Measurements from ENCODE around the gene IL1RAPL1. TPM values are rescaled to one million over a fixed set of nuclear protein-coding genes. Genes with fewer than 3 reads are reported as not detected.

The IL1RAPL1 gene
- total RNA-seq, 3 donors from 2014 or later: 0.34 to 0.79 TPM; not detected in 1

DNA sequence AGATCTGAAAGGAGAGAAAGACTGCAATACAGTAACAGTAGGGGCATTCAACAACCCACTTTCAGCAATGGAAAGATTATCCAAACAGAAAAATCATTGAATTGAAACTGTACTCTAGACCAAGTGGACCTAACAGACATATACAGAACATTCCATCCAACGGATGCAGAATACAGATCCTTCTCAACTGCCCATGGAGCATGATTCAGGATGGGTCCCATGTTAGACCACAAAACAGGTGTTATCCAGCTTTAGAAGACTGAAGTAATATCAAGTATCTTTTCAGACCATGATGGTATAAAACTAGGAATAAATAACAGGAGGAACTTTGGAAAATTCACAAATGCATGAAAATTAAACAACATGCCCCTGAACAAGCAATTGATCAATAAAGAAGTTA, 1060.9 kb downstream of the IL1RAPL1 start:
- H3K4me1 ChIP-seq (ENCODE audit: low read depth): no peaks in the 10 kb centered on the region
- TF ChIP-seq, protein P1, sequence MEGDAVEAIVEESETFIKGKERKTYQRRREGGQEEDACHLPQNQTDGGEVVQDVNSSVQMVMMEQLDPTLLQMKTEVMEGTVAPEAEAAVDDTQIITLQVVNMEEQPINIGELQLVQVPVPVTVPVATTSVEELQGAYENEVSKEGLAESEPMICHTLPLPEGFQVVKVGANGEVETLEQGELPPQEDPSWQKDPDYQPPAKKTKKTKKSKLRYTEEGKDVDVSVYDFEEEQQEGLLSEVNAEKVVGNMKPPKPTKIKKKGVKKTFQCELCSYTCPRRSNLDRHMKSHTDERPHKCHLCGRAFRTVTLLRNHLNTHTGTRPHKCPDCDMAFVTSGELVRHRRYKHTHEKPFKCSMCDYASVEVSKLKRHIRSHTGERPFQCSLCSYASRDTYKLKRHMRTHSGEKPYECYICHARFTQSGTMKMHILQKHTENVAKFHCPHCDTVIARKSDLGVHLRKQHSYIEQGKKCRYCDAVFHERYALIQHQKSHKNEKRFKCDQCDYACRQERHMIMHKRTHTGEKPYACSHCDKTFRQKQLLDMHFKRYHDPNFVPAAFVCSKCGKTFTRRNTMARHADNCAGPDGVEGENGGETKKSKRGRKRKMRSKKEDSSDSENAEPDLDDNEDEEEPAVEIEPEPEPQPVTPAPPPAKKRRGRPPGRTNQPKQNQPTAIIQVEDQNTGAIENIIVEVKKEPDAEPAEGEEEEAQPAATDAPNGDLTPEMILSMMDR (IDR thresholded peaks at IDR 0.05): no peak
- H3K36me3 ChIP-seq (ENCODE audit: low read depth): no peaks in the 10 kb centered on the region
- no peak overlapping the region for H3K4me3 ChIP-seq
- no peaks in the 10 kb centered on the region for H3K9me3 ChIP-seq
- no peak for DNase-seq
- no peak for ATAC-seq
- intact Hi-C loops (cut with DNase I, micrococcal nuclease): no loop called here

DNA sequence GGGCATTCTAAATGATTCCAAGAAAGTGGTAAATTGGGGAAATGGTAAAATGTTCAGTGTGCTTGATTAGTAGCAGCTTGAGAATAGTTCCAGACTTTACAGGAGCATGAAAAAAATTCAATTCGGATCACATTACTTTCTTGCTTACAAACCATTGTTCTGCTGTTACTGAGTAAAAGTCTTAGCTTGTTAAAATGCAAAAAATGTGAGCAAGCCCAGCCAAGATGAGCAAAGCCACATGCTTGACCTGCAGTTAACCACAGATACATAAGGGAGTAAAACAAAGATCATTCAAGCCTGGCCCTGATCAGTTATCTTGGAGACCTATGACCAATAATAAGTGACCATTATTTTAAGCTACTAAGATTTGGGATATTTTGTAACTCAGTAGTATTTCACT, 1065.2 kb downstream of the IL1RAPL1 start:
- Histone ChIP-seq H3K36me3 (ENCODE audit: low read depth) (no peaks in the 10 kb centered on the region), H3K4me1 (ENCODE audit: low read depth) (no peaks in the 10 kb centered on the region), H3K4me3 (no peak overlapping the region), H3K9me3 (no peaks in the 10 kb centered on the region)
- intact Hi-C loops (cut with DNase I, micrococcal nuclease): no loop called here
- TF ChIP-seq, protein P1 (IDR thresholded peaks at IDR 0.05): no peak
- DNase-seq (no peak), ATAC-seq (no peak)

DNA sequence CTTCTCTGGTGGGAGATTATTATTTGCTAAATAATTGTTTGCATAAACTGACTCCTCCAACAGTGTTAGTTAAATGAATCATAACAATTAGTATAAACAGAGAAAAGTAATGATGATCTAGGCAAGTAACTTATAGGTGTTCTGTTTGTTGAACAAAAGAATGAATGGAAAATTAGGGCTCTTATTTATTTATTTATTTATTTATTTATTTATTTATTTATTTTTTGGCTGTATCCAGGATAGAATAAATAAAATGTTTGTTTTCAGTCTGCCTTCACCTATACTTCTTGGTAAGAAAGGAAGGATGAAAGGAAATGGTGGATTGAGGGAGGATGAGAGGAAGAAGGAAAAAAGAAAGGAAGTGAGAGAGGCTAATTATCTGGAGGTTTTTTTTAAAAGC, 1066.5 kb downstream of the IL1RAPL1 start:
- TF ChIP-seq, protein P1 (IDR thresholded peaks at IDR 0.05): no peak
- H3K9me3 ChIP-seq: no peaks in the 10 kb centered on the region
- H3K4me3 ChIP-seq: no peak overlapping the region
- ATAC-seq (no peak), DNase-seq (no peak)
- no peaks in the 10 kb centered on the region for H3K36me3 ChIP-seq (ENCODE audit: low read depth)
- H3K4me1 ChIP-seq (ENCODE audit: low read depth): no peaks in the 10 kb centered on the region
- intact Hi-C loops (cut with DNase I, micrococcal nuclease): no loop called here

DNA sequence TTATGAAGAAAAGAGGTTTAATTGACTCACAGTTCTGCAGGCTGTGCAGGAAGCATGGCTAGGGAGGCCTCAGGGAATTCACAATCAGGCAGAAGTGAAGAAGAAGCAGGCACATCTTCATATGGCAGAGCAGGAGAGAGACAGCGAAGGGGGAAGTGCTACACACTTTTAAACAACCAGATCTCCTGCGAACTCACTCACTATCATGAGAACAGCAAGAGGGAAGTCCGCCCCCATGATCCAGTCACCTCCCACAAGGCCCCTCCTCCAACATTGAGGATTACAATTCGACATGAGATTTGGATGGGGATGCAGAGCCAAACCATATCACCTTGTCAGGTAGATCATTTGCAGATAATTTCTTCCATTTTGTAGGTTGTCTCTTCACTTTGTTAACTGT, 1072.7 kb downstream of the IL1RAPL1 start:
- Histone ChIP-seq H3K9me3 (no peaks in the 10 kb centered on the region), H3K4me1 (ENCODE audit: low read depth) (no peaks in the 10 kb centered on the region), H3K4me3 (no peak overlapping the region), H3K36me3 (ENCODE audit: low read depth) (no peaks in the 10 kb centered on the region)
- intact Hi-C loops (cut with DNase I, micrococcal nuclease): no loop called here
- ATAC-seq (no peak), DNase-seq (no peak)
- TF ChIP-seq, protein P1 (IDR thresholded peaks at IDR 0.05): no peak

DNA sequence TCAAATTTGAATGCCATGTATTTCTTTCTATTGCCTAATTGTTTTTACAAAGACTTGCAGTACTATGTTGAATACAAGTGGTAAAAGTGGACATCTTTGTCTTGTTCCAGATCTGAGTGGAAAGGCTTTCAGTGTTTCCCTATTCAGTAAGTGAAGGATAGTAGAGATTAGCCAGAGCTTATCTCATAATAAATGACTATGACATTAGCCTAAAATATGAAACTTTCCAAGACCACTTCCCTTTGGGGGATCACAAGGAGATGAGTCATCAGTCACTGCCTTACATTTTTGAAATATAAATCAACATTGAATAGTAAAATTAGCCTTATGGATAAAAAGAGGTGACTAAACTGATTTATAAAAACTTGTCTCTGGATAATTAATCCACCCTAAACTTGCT, 1074.0 kb downstream of the IL1RAPL1 start:
- ATAC-seq: no peak
- intact Hi-C loops (cut with DNase I, micrococcal nuclease): no loop called here
- TF ChIP-seq, protein P1 (IDR thresholded peaks at IDR 0.05): no peak

DNA sequence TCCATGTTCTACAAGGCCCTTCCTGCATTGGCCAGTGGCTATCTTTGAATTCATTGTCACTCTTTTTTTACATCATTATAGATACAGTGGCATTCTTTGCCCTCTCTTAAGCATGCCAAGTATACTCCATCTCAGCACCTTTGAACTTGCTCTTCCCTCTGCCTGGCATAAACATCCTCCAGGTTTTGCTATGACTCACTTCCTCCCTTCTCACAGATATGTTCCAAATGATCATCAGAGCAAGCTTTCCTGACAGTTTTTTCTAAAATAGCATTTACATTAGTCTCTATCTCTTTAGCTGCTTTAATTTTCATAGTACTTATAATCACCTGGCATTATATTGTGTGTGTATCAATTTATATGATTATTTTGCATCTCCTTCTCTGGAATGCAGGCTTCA, 1074.9 kb downstream of the IL1RAPL1 start:
- Histone ChIP-seq H3K9me3 (no peaks in the 10 kb centered on the region), H3K4me3 (no peak overlapping the region), H3K36me3 (ENCODE audit: low read depth) (no peaks in the 10 kb centered on the region), H3K4me1 (ENCODE audit: low read depth) (no peaks in the 10 kb centered on the region)
- DNase-seq (no peak), ATAC-seq (no peak)
- intact Hi-C loops (cut with DNase I, micrococcal nuclease): no loop called here
- TF ChIP-seq, protein P1 (IDR thresholded peaks at IDR 0.05): no peak

More for the DNA sequence above, 1074.0 kb downstream of the IL1RAPL1 start:
- no peak for DNase-seq
- Histone ChIP-seq H3K4me3 (no peak overlapping the region), H3K4me1 (ENCODE audit: low read depth) (no peaks in the 10 kb centered on the region), H3K36me3 (ENCODE audit: low read depth) (no peaks in the 10 kb centered on the region), H3K9me3 (no peaks in the 10 kb centered on the region)

Data from mucosa of descending colon (tissue), 3 donors.